ENCODE data around the gene ERO1B.

DNA sequence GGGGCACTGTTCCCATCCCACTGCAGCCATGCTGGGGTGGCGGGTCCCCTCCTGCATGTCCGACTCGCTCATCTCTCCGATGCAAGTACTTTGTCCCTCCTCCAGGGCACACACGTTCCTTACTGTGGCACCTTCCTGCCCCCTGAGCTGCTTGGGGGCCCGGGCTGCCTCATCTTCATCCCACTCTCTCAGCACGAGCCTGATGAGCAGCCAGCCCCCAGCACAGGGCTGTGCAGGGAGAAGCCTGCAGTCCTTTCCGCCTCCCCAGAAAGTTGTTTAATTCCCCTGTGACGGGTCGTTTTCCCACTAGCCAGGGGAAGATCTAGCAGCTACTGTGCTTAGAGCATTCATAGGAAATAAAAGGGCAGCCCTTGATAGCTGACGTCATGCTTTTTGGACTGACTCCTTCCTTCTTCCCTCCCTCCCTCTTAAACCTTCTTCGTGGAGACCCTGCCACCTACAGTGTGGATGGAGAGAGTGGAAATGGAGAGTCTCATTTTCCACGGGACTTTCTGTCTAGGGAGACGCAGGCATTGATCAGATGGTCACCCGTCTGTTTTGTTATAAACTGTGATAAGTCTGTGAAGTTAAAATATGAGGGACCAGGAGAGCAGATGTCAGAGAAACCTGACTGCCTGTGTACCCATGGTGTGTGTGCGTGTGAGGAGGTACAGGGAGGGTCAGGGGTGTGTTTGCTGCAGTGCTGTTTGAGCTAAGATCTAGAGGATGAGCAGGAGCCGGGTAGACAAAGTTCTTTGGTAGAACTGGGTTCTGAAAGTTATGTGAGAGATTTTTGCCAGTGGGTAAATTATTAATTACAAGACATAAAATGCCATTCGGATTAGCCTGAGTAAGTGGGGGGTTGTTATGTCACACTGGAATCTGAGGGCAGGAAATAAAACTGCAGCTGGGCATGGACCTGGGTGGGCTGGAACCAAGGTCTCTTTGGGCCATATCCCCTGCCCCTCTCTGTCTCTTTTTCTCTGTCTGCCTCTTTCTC lies 105.1 kb downstream of the ERO1B start:
- TF ChIP-seq, protein P1, sequence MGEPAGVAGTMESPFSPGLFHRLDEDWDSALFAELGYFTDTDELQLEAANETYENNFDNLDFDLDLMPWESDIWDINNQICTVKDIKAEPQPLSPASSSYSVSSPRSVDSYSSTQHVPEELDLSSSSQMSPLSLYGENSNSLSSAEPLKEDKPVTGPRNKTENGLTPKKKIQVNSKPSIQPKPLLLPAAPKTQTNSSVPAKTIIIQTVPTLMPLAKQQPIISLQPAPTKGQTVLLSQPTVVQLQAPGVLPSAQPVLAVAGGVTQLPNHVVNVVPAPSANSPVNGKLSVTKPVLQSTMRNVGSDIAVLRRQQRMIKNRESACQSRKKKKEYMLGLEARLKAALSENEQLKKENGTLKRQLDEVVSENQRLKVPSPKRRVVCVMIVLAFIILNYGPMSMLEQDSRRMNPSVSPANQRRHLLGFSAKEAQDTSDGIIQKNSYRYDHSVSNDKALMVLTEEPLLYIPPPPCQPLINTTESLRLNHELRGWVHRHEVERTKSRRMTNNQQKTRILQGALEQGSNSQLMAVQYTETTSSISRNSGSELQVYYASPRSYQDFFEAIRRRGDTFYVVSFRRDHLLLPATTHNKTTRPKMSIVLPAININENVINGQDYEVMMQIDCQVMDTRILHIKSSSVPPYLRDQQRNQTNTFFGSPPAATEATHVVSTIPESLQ (CRISPR knock-in tag; IDR thresholded peaks at IDR 0.05) = no peak
- TF ChIP-seq, protein P2, sequence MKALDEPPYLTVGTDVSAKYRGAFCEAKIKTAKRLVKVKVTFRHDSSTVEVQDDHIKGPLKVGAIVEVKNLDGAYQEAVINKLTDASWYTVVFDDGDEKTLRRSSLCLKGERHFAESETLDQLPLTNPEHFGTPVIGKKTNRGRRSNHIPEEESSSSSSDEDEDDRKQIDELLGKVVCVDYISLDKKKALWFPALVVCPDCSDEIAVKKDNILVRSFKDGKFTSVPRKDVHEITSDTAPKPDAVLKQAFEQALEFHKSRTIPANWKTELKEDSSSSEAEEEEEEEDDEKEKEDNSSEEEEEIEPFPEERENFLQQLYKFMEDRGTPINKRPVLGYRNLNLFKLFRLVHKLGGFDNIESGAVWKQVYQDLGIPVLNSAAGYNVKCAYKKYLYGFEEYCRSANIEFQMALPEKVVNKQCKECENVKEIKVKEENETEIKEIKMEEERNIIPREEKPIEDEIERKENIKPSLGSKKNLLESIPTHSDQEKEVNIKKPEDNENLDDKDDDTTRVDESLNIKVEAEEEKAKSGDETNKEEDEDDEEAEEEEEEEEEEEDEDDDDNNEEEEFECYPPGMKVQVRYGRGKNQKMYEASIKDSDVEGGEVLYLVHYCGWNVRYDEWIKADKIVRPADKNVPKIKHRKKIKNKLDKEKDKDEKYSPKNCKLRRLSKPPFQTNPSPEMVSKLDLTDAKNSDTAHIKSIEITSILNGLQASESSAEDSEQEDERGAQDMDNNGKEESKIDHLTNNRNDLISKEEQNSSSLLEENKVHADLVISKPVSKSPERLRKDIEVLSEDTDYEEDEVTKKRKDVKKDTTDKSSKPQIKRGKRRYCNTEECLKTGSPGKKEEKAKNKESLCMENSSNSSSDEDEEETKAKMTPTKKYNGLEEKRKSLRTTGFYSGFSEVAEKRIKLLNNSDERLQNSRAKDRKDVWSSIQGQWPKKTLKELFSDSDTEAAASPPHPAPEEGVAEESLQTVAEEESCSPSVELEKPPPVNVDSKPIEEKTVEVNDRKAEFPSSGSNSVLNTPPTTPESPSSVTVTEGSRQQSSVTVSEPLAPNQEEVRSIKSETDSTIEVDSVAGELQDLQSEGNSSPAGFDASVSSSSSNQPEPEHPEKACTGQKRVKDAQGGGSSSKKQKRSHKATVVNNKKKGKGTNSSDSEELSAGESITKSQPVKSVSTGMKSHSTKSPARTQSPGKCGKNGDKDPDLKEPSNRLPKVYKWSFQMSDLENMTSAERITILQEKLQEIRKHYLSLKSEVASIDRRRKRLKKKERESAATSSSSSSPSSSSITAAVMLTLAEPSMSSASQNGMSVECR (CRISPR knock-in tag; IDR thresholded peaks at IDR 0.05; ENCODE audit: borderline replicate concordance) = no peak
- TF ChIP-seq, protein P3, sequence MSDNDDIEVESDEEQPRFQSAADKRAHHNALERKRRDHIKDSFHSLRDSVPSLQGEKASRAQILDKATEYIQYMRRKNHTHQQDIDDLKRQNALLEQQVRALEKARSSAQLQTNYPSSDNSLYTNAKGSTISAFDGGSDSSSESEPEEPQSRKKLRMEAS (CRISPR knock-in tag; IDR thresholded peaks at IDR 0.05) = no peak
- TF ChIP-seq, protein P4, sequence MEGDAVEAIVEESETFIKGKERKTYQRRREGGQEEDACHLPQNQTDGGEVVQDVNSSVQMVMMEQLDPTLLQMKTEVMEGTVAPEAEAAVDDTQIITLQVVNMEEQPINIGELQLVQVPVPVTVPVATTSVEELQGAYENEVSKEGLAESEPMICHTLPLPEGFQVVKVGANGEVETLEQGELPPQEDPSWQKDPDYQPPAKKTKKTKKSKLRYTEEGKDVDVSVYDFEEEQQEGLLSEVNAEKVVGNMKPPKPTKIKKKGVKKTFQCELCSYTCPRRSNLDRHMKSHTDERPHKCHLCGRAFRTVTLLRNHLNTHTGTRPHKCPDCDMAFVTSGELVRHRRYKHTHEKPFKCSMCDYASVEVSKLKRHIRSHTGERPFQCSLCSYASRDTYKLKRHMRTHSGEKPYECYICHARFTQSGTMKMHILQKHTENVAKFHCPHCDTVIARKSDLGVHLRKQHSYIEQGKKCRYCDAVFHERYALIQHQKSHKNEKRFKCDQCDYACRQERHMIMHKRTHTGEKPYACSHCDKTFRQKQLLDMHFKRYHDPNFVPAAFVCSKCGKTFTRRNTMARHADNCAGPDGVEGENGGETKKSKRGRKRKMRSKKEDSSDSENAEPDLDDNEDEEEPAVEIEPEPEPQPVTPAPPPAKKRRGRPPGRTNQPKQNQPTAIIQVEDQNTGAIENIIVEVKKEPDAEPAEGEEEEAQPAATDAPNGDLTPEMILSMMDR (IDR thresholded peaks at IDR 0.05) = no peak

Data from WTC11 (cell line).